GM12892 (cell line): ENCODE data around the gene CD79B.
A peak's percentile ranks its signal among the peaks of the same experiment; 100 is the strongest.
"Not testable (repeated sequence)": the region's sequence is repeated elsewhere in the genome, so short reads cannot be mapped to it uniquely, and the experiment has no call there.

Experiments used
- DNase-seq: peaks from one replicate; pipeline ENCODE4 v3.0.0; 2011; ENCODE audit not compliant: insufficient read length
- FAIRE-seq: peaks from 2 replicates; lab custom pipeline; 2011; peaks lifted over from hg19 to GRCh38; lab: Jason Lieb, UNC
- POLR2A ChIP-seq: IDR thresholded peaks from 2 replicates; pipeline ENCODE4 v1.6.1; 2011; ENCODE audit warnings: low read depth, low read length, control low read depth
- POLR2AphosphoS5 ChIP-seq: IDR thresholded peaks from 2 replicates; pipeline ENCODE4 v1.6.1; 2011; ENCODE audit warnings: low read depth, low read length, control low read depth
- TAF1 ChIP-seq: IDR thresholded peaks from 2 replicates; pipeline ENCODE4 v1.6.1; 2011; ENCODE audit warnings: low read depth, mild to moderate bottlenecking, control low read depth, low read length, borderline replicate concordance

Gene CD79B

GRCh38 chr17:63882626-63883126 lies 49.5 kb downstream of the CD79B start:
- not testable (repeated sequence) for FAIRE-seq, DNase-seq

- TF ChIP-seq POLR2A, result no peak
- TF ChIP-seq POLR2AphosphoS5, result no peak
- TF ChIP-seq TAF1, result no peak
- FAIRE-seq (no peak), DNase-seq (peak; percentile 72)
Measured at GRCh38 chr17:63881935-63882601, 50.1 kb downstream of the CD79B start, which contains the start of gene GH2. GH2 (minus strand) TSS chr17:63881944; CDS start chr17:63881801, 143 bp downstream.

GRCh38 chr17:63881337-63881736 lies 50.8 kb downstream of the CD79B start:
- DNase-seq, FAIRE-seq: not testable (repeated sequence)

- TF ChIP-seq POLR2AphosphoS5 (no peak), POLR2A (no peak), TAF1 (no peak)
- DNase-seq (no peak), FAIRE-seq (no peak)
Measured at GRCh38 chr17:63880706-63881105, 51.4 kb downstream of the CD79B start.
